Activated CD4-positive, alpha-beta T cell treated with anti-CD3 and anti-CD28 coated beads, Interleukin-10, Interleukin-2, amounts not matched to agents 100 ng/mL and 50 ng/mL, durations not matched to agents 16 hours and 8 hours (primary cell): Measurements from ENCODE around the gene CDA.

Experiments used
- DNase-seq: peaks from one replicate; pipeline ENCODE4 v3.0.0-alpha.2; 2020

Gene CDA

GRCh38 chr1:20618550-20618949 is 29.7 kb downstream of the CDA start:
- DNase-seq, result no peak

- DNase-seq, result no peak
Measured at GRCh38 chr1:20619999-20620398, 31.1 kb downstream of the CDA start.

- no peak for DNase-seq
Measured at GRCh38 chr1:20621012-20621411, 32.1 kb downstream of the CDA start.

DNA sequence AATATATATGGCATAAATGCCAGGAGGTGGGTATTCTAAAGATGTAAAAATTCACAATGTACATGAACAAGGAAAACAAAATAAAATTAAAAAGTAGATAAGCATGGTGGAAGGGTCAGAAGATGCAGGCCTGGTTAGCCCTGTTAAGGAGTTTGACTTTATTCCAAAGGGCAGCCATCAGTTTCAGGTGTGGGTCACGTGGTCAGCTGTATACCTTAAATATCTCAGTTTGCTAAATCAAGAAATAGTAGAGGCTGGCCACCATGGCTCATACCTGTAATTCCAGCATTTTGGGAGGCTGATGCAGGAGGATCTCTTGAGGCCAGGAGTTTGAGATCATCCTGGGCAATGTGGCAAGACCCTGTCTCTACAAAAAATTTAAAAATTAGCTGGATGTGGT is 35.8 kb downstream of the CDA start:
- DNase-seq, result no peak

DNA sequence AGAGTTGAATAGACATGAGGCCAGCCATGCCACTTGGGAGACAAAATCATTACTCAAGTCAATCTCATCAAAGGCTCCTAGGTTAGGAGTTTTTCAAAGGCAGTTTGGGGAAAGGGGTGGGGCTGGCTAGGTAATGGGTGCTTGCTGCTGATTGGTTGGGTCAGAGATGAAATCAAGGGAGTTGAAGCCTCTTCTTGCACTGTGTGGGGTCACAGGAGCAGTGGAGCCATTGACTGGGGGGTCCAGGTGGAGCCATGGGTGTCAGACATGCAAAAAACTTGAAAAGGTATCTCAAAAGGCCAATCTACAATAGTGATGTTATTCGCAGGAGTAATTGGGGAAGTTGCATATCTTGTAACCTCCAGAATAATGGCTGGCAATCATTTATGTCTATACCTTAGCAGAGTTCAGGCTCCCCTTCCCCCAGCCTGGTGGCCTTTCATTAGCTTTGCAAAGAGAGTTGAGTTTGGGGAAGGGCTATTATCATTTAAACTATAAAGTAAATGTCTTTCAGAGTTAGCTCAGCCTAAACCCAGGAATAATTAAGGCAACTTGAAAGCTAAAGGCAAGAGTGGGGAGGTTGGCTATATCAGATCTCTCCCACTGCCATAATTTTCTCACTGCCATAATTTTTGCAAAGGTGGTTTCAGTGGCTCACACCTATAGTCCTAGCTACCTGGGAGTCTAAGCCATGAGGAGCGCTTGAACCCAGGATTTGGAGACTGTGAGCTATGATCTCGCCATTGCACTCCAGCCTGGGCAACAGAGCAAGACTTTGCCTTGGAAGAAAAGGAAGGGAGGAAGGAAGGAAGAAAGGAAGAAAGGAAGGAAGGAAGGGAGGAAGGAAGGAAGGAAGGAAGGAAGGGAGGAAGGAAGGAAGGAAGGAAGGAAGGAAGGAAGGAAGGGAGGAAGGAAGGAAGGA is 36.5 kb downstream of the CDA start:
- DNase-seq, result no peak

DNA sequence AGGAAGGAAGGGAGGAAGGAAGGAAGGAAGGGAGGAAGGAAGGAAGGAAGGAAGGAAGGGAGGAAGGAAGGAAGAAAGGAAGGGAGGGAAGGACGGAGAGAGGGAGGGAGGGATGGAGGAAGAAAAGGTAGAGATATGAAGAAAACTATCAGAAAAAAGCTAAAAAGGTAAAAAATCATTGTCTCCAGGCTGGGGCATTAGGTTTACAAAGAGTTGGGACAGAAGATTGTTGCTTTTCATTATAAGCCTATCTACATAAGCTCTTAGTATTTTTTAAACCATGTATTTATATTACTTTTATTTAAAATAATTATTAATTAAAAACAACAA is 37.2 kb downstream of the CDA start:
- no peak for DNase-seq

DNA sequence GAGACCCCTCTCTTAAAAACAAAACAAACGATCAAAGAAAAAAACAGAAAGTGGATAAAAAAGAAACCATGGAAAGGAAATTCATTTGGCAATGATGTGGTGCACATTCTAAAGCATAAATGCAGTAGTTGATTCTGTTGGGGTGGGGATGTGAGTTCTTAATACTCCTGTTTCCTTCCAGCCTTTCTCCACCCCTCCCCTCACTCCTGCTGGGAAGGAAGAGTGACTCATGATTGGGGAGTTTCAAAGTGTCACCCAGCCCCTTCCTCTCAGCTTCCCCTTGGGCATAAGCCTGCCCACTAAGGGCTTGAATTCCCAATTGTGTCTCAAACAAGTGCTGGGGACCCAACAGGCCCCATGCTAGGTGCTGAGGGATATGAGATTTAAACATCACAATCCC is 37.6 kb downstream of the CDA start:
- no peak for DNase-seq

DNA sequence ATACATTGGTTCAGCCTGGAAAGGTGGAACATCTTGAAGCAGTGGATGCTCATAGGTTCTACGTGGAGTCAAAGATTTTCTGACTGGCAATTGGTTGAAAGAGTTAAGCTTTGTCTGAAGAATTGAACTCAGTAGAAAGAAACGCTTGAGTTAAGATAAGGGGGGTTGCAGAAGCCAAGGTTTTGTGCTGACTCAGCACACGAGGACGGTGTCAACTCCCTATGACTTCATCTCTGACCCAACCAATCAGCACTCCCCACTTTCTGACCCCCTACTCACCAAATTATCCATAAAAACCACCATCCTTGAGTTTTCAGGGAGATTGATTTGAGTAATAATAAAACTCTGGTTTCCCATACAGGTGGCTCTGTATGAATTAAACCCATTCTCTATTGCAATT is 41.8 kb downstream of the CDA start:
- no peak for DNase-seq

DNA sequence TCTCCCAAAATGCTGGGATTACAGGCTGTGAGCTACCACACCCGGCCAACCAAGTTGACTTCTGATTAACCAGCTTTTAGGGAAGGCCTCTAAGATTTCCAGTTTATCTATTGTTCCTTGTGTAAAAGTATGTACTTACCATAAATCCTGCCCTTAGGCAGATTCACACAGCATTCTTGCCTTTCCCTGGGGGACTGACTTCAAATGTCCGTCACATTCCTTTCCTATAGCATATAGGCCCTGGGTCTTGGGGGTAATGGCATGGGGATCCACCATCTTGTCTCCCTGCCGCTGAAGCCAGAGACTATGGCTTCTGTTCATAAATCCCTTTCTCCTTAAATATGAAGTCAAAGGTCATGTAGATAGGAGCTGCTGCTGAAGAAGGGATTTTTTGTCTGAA is 43.5 kb downstream of the CDA start:
- no peak for DNase-seq

- peak; percentile 84 for DNase-seq
Measured at GRCh38 chr1:20633190-20634064, 44.5 kb downstream of the CDA start, which contains the start of gene PINK1. Gene PINK1 (plus strand): TSS chr1:20633458. CDS start chr1:20633549, 91 bp downstream.

DNA sequence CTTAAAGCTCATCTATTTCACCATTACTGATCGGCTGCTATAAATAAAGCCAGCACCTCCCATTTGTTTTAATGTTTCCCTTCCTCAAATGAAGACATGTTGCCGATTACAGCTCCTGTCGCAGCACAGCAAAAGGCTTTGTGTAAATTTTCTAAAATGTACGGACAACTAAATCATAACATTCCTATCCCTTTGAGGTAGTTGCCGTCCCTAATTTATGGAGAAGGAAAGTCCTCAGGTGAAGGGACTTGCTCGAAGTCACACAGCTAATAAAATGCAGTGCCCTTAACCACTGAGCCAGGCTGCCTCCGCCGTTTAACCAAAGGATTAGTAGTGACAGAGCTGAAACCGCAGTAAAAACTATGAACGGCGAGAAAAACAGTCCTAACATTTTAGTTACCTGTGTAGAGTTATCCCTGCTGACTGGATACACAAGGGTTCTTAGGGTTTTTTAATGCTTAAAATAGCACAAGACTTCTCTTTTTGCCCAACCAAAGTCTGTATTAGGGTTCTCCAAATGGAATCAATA is 45.2 kb downstream of the CDA start:
- DNase-seq, result peak; percentile 12

GRCh38 chr1:20634594-20635084 is 45.7 kb downstream of the CDA start:
- no peak for DNase-seq

- DNase-seq, result no peak
Measured at GRCh38 chr1:20636785-20637347, 48.0 kb downstream of the CDA start.

GRCh38 chr1:20640183-20640597 is 51.3 kb downstream of the CDA start:
- DNase-seq, result peak; percentile 73

- DNase-seq, result no peak
Measured at GRCh38 chr1:20641975-20642374, 53.1 kb downstream of the CDA start.

DNA sequence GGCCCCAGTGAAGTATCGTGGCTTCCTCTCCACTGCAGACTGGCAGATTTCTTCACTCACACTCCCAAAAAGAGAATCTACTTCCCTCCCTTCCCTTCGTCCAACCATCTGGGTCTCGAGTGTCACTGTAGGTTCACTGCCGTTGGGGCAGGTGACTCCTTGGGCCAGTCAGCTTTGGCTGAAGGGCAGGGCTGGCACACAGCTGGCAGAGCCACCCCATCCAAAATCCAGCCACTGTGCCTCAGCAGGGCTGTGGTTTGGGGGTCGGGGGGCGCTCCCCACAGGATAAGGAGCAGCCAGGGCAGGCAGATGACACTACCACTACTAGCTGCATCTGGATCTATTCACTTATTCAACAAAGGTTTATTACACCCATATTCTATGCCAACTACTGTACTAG is 54.2 kb downstream of the CDA start:
- no peak for DNase-seq

DNA sequence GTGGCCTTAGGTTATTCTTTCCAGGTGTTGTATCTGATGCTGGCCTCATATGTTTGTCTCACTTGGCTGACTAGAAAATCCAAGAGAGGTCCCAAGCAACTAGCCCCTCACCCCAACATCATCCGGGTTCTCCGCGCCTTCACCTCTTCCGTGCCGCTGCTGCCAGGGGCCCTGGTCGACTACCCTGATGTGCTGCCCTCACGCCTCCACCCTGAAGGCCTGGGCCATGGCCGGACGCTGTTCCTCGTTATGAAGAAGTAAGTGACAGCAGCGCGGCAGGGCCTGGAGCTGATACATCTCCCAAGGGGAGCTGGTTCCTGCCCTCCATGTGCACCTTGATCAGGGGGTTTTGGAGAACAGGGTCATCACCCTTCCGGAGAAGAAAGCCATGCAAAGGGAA is 55.5 kb downstream of the CDA start:
- no peak for DNase-seq

GRCh38 chr1:20645414-20645813 is 56.5 kb downstream of the CDA start:
- no peak for DNase-seq

- no peak for DNase-seq
Measured at GRCh38 chr1:20648438-20648837, 59.5 kb downstream of the CDA start.

GRCh38 chr1:20648946-20649345 is 60.0 kb downstream of the CDA start:
- no peak for DNase-seq

DNA sequence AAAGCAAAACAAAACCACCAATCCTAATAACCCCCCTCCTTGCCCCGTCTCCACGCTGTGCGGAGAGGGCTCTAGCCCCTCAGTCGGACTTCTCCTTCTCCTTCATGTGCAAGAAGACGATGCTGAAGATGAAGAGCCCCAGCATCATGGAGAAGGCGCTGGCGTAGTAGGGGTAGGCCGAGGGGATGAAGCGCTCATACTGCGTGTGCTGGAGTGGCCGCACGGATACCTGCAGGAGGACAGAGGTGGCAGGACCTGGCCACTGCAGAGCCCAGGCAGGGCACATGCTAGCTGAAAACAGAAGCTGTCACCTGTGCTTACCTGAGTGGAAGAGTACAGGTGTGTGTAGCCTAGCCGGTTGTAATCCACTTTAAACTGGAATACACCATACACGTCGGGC is 63.4 kb downstream of the CDA start:
- DNase-seq, result no peak

GRCh38 chr1:20654104-20654690 is 65.3 kb downstream of the CDA start:
- DNase-seq, result no peak

DNA sequence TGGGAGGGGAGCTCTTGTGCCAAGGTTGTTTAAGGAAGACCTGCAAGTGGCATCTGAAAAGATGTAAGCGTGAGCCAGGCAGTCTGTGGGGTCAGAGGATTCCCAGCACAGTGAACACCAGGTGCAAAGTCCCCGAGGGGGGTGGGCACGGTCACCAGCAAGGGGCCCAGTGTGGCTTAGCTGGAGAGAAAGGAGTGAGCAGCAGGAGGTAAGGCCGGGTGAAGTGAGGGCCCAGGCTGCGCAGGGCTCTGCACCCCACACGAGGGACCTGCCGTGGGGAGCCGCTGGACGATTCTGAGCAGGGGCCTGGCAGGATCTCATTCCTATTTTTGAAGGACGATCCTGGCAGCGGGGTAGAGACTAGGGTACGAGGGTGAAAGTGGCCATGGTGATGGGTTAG is 68.1 kb downstream of the CDA start:
- DNase-seq, result no peak
